ENCODE measurements around the gene RTP3.

The RTP3 gene

DNA sequence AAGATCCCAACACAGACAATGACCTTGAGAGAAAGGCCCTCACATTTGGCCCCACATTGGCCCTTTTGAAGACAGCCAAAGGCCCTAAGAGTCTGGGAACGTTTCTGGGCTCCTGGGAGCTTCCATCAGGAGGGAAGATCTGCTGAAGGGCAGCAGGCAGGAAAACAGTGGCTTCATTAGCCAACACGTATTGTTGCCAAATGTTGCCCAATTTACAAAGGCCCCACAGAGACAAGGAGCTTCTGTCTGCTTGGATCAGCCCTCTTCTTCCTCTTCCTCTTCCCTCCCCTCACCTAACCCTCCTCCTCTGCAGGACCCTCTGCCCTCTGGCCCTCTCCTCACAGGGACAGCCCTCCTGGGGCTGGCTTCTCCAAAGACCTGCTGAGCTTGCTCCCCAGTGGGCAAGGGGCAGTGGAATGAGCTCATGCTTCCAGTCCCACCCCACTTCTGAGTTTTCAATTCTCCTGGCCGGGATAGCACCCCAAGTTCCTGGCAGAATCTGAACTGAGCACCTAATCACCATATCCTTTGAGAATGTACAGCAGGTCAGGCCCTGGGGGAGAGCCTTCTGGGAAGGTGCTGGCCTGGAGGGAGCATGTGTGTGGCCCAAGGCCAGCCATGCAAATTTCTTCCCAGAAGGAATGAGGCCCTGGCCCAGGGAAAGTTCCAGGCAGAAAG, 28.0 kb upstream of the RTP3 start:
- no peak for DNase-seq (ENCODE audit: low spot score)

DNA sequence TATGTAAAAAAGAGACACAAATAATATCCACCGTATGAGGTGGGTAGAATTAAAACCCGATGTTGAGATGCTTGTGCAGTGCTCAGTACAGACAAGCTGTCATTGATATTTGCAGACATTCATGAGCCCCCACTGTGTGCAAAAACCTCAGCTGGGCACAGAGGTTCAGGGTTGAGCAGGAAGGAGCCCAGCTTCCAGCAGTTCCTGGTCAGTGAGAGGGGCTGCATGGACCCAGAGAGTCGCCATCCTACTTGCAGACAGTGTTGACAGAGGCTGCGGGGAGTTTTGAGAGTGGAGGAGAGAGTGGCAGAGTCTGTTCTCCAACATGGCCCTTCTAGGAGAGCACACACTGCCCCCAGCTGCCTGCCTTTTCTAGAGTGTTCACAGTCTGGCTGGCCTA, 26.9 kb upstream of the RTP3 start:
- no peak for DNase-seq (ENCODE audit: low spot score)

DNA sequence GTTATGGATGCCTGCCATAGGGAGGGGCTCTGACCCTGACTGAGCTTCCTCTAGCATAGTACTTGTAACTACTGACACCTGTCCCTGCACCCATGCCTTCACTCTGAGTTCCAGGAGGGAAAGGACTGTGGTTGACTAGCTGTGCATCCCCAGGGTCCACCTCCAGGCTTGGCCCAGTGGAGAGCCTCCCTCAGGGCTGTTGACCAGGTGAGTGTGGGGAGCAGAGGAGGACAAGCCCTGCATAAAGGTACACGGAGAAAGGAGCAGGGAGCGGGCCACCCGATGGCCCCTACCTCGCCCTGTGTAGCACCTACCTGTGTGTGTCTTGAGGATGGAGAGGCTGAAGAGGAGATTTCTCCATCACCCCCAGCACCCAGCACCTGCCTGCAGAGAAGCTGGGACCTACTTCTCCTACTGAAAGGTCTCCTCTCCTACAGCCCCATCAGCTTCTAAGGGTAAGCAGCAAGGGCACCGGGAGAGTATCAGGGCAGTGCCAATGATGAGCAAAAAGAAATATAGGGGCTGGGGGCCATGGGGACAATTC, 26.3 kb upstream of the RTP3 start:
- no peak for DNase-seq (ENCODE audit: low spot score)

DNA sequence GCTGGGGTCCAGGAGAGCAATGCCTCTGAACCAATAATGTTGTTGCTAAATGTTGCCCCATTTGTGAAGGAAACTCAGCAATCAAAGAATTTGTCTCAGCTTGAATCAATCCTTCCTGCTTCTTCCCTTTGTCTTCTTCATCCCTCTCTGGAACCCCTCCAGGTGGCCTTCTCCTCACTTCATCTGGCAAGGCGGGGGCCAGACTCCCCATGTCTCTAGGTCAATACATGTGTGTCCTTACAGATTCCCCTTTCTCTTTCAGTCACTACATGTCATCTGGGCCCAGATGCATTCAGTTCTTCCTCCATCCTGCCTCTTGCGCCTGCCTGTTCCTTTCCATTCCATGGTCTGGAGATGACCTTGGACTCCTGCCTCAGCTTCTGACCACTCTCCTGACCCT, 25.0 kb upstream of the RTP3 start:
- DNase-seq (ENCODE audit: low spot score): no peak

DNA sequence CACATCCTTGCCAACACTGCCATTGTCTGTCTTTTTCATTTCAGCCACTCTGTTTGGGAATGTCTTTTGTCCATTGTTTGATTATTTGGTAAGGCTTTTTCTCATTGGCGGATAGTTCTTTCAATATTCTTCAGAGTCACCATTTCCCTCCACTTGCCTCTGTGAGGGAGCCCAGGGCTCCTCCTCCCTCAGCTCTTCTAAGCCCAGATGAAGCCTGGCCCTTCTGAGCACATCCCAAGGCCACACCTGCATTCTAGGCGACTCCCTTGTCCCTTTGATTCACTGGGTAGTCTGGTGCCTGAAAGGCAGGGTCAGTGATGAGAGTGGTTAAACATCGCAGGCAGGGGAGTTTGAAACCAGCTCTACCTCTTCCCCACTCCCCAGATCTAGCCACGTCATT, 20.6 kb upstream of the RTP3 start:
- no peak for DNase-seq (ENCODE audit: low spot score)

DNA sequence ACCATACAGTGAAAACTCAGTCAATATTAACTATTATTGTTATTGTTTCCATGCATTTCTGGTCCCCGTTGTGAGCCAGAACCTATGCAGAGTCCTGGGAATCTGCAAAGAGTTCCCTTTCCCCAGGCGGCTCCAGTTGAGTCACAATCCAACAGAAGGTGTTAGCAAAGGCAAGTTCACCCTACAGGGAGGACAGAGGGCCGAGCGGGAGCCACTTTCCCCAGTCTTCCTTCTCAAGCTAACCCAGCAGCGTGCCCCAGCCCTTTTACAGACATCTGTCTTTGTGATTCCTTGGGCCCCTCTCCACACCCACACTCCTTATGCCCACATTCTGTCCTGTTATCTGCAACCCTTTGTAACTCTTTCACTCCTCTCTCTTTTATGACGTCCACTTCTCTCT, 20.0 kb upstream of the RTP3 start:
- DNase-seq (ENCODE audit: low spot score): no peak

DNA sequence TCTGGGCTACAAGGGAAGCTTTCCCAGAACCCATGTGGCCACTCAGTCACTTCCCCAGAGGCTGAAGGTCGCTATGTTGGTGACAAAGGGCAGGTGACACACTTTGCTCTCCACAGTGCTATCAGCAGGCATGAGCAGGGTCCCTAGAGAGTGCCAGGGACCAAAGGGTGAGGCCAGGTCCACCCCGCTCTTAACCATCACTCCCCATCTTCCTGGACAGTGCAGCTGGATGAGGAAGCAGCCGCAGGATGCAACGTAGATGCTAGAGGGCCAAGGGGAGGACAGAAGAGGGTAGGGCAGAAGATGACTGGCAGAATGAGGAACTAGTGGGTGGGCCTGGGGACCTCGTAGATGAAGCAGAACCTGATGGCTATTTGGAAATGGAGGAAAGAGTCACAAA, 19.4 kb upstream of the RTP3 start:
- no peak for DNase-seq (ENCODE audit: low spot score)

DNA sequence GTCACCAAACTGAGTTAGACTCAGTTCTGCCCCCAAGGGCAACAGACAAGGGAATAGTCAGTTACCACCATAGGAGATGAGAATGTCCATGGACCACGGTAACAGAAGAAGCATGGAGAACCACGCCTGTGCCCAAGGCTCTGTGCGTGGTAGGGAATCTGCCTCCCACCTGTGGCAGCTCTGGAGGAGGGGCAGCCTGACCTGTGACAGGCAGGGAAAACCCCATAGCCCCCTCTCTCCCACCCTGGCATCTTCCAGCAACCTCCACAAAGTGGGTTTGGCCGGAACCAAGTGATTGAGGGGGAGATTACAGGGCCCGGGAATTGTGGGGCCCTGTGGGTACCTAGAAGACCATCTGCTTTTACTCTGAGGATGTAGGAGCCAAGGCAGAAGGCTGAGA, 18.8 kb upstream of the RTP3 start:
- DNase-seq (ENCODE audit: low spot score): no peak

DNA sequence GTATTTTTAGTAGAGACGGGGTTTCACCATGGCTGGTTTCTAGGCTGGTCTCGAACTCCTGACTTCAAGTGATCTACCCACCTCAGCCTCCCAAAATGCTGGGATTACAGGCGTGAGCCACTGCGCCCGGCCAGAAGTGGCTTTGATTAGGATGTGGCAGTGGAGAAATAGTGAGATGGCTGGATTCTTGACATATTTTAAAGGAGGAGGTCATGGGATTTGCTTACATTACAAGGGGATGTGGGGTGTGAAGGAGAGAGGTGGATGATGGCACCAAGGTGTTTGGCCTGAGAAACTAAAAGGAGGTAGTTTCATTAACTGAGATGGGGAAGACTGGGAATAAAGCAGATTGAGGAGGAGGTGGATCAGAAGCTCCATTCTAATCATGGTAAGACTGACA, 18.1 kb upstream of the RTP3 start:
- DNase-seq (ENCODE audit: low spot score): no peak

DNA sequence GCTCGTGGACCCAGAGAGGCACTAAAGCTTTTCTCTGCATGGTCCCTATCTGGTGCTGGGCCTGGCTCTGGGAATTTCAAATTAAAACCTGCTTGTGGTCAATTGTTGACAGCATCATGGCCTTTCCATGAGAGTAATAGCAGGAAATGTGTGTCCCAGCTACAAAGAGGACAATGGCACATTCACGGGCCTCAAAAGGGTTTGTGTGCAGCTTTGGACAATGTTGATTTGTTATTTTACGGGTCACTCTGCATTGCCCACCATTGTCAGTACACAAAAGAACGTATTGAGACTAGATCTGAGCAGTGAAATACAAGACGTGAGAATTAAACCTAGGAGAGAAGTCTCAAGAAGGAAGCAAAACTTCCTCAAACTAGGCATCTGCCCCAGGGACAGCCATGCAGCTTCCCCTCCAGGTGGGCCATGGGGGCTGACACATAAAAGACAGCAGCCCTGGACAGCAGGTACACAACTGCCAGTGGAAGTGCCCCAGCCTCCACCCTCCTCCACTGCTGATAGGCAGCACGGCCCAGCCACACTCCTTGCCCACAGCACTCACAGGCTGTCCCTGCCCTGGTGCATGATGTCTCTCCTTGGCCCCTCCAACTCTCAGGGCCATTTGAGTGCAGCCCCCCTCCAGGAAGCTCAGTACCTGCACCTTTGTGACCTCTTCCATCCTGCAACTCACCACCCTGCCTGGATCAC, 17.1 kb upstream of the RTP3 start:
- no peak for DNase-seq (ENCODE audit: low spot score)

DNA sequence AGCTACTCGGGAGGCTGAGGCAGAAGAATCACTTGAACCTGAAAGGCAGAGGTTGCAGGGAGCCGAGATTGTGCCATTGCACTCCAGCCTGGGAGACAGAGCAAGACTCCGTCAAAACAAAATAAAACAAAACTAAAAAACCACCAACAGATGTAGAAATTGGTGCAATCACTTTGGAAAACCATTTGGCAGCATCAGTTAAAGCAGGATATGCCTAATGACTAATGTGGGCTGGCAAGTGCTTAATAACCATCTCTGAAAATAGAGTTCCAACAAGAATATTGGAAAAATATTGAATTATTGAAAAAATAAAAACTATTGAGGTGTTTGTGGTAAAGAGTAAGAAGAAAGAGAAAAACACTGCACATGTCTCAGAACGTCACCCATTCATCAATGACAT, 16.1 kb upstream of the RTP3 start:
- no peak for DNase-seq (ENCODE audit: low spot score)

DNA sequence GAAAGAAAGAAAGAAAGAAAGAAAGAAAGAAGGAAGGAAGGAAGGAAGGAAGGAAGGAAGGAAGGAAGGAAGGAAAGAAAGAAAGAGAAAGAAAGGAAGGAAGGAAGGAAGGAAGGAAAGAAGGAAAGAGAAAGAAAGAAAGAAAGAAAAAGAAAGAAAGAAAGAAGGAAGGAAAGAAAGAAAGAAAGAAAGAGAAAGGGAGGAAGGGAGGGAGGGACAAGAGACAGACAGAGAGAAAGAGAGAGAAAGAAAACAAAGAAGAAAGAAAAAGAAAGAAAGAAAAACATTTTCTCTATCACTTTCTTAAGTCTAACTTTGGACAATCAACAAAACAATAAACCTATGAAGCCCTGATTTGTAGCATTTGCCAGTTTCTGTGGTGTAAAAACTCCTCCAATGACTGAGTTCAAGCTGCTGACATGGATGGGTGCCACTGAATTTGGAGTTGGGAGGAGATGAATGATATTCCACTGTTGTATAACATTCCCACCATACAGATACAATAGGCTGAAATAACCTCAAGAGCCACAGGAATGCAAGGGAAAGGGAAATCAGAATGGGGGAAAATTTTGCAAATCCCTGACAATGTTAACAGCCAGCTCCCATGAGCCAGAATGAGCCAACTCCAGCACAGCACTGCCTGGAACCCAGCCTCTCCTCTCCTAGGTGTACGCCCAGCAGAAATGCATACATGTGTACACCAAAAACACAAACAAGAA, 15.0 kb upstream of the RTP3 start:
- peak; percentile 51 for DNase-seq (ENCODE audit: low spot score)

DNA sequence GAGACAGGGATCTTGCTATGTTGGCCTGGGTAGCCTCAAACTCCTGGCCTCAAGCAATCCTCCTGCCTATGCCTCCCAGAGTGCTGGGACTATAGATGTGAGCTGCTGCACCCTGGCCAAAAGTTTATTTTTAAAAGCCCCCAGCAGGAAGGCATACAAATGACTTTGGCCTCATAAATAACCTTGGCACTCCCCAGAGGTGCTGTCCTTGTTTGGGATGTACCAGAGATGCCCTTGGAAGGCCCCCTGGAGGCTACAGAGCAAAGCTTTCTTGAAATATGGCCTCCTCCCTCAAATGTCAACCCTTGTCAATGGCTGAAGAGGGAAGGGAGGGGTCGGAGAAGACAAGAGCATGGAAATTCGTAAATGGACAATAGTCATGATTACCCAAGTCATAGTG, 14.0 kb upstream of the RTP3 start:
- no peak for DNase-seq (ENCODE audit: low spot score)

DNA sequence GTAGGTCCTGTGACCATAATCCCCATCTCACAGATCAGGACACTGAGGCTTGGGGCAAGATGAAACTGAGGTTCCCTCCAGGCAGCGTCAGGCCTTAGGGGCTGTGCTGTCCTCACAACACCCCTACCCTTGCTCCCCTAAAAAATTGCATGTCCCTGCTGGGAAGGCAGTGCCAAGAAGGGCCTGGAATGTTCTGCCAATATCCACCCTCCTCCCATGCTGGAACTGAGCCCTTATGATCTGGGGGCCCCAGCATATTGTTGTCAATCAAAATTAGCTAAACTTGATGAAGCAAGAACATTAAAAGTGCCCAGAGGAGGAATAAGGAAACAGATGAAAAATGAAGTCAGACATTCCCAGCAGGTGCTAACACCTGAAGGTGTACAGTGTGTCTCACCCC, 13.4 kb upstream of the RTP3 start:
- DNase-seq (ENCODE audit: low spot score): no peak

DNA sequence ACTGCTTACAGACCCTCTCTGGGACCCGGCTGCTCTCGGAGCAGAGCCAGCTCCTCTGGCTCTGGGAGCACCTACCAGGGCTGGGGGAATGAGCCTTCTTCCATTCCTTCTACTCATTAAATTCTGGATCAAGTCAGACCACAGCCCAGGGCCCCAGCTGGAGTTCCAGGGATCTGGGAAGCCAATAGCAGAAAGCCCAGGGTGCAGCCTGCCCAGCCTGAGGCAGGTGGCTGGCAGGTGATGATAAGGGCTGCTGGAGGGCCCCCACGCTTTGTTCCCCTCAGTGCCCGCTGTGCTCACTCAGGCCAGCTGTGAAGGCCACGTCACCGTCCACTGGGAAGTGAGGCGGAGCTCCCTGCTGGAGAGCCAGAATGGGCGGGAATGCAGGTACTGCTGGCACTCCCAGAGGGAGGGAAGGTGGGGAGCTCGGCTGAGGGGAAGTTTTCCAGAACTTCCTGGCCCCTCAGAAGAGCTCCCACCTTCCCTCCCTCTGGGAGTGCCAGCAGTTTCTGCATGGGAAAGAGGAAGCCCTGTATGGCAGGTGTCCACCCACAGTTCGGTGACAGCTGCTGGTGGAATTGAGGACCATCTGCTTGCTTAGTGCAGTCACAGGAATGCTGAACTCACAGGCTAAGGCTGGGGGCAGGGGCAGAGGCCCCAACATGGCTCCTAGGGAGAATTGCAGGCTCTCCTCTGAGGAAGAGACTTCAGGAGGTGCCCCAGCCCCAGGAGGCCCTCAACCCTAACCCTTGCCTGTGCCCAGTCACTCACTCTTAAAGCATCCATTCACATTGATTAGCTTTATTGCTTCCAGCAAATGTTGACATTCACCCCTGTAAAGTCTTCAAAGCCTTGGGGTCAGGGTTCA, 12.6 kb upstream of the RTP3 start:
- DNase-seq (ENCODE audit: low spot score): no peak

DNA sequence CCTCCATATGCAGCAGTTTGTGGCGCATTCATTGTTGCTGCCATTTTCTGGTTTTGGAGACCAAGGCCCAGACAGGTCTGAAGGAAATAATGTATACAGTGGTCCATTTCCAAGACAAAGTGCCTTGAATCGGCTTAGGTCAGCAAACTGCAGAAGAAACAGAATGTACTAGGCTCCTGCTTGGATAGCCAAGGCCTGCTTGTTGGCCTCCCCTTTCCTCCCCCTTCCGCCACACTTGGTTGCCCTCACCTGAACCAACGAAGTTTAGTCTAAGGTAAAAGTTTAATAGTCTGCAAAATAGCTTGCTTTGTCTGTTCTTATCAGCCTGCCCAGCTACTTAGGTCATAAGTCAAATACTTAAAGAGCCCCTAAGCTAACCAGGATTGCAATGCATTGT, 12.0 kb upstream of the RTP3 start:
- no peak for DNase-seq (ENCODE audit: low spot score)

DNA sequence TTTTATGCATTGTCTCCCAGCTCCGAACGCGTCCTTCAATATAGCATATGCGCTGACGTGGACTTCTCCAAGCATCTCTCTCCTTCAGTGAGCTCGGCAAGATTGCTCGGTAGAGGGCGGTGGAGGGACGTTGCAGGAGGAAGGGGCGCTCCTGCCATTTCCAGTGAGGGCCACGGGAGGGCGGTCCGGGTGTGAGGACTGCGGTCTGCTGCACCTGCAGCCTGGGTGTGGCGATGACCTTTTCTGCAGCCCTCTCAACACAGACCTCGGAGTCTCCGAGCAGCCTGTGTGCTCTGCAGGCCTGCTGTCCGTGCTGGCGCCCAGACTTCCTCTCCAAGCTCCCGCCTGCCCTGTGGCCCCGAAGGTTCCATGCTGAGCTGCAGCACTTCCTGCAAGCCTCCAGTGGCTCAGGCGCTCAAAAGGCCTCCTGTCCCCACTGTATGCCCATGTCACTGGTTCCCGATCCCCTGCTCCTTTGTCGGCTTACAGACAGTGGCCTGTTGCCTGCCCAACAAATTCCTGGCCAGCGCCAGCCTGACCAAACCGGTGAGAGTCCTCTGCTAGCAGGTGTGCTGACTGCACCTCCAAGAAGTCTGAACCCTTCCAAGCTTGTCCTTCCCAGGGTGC, 8.9 kb upstream of the RTP3 start:
- DNase-seq (ENCODE audit: low spot score): peak; percentile 91

DNA sequence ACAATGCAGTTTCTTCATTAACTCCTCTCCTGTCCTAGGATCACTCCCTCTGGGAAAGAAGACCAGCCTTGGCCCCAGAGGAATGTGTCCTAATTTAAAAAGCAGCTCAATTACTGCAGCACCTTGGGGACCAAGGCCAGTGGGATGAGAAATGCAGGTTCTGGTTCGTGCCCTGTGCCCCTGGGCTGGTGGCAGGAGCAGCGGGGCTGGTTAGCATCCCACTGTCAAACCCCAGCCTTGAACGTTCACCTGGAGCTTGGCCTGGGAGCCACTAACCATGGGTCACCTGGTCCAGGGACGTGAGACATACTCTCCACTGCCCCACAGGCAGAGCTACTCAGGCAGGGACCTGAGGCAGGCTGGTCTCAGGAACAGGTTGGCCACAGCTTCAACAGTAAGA, 8.4 kb upstream of the RTP3 start:
- DNase-seq (ENCODE audit: low spot score): no peak

DNA sequence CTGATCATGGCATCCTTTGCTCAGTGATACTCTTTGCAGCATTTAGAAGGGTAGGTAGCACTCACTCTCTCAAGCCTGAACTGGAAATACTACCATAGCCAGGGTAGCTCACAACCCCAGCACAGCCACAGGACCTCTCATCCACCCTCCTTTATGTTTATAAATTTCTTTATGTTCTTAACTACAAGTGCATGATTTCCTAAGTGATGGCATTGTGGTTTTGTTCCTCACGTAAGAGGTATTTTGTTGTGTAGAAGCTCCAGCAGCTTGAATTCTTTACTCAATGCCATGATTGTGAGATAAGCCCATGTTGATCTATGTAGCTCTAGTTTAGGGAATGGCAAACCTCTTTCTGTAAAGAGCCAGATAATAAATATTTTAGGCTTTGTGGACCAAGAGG, 7.9 kb upstream of the RTP3 start:
- peak; percentile 55 for DNase-seq (ENCODE audit: low spot score)

DNA sequence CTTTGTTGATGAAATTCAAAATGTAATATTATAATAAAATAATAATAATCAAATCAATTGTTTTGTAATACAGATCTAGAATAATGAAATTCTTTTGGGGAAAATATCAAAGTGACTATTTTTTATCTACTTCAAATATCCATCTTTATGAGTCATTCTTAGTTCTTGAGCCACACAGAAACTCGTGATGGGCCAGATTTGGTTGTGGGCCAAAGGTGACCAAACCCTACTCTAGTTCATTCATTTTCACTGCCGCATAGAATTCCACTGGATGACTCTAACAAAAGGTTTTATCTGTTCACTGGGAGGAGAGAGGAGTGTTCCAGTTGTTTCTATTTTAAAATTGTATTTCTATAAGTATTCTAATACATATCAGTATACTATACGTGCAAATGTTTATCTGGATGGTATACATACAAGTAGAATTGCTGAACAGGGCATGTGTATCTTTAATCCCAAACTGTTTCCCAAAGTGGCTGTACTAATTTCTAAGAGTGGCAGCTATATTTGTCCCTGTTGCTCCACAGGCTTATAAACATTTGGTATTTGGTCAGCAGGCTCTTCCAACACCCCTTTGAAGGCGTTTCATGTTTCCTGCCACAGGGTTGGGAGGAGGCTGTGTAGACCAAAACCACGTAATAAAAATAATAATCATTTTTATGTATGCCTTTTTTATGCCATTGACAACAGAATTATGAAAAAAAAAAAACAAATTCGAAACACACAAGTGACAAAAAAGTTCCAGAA, 7.3 kb upstream of the RTP3 start:
- DNase-seq (ENCODE audit: low spot score): peak; percentile 51

Measured in hepatic stellate cell (primary cell).